HCT116 (cell line): Measurements from ENCODE around the gene ZFP1. TPM values are rescaled to one million over a fixed set of nuclear protein-coding genes. Genes with fewer than 3 reads are reported as not detected.

ENCODE experiments used
- ATAC-seq: fragments of 200-7000 bp; cut with Tn5 transposase; 2 replicates; pipeline ENCODE4 v1.9.1; 2020; ENCODE audit warnings: mild to moderate bottlenecking, moderate library complexity
- BruUV-seq: library from RNA; stranded (reverse); fragments of 400-500 nt; replicated peaks from 2 replicates; lab custom pipeline; 2021; lab: Mats Ljungman, UMichigan
- CTCF ChIA-PET: fragments of 300-600 bp; sonication (Branson Sonifier 250); formaldehyde crosslinking; loops from one replicate; lab custom pipeline; 2021; ENCODE audit warnings: antibody characterized with exemption; lab: Charles Lee
- POLR2A ChIA-PET: fragments of 300-600, 350-600 bp; sonication (Branson Sonifier 250); formaldehyde crosslinking; loops from one replicate; lab custom pipeline; 2021; ENCODE audit warnings: antibody characterized with exemption; lab: Charles Lee
- RAD21 ChIA-PET, 2 experiments: fragments of 300-600 bp; sonication (Branson Sonifier 250); formaldehyde crosslinking; loops; one replicate each; lab custom pipeline; 2023; ENCODE audit warnings: low total read pairs in 2 of 2; ENCODE audit not compliant: uncharacterized antibody in 2 of 2, unreplicated experiment in 2 of 2, low non-redundant PET in 1 of 2; lab: Charles Lee
- DNase-seq: peaks from one replicate; pipeline ENCODE4 v3.0.0-alpha.2; 2010; ENCODE audit warnings: low read depth, low spot score
- H2AFZ ChIP-seq: fragments of 200-600 bp; shearing (Covaris generic), sonication (generic); 2 replicates; pipeline ENCODE4 v1.6.1; 2017; ENCODE audit warnings: low read depth, mixed run types, mixed read lengths, antibody characterized with exemption, low read length; ENCODE audit not compliant: poor library complexity, severe bottlenecking
- H3K27ac ChIP-seq: 2 replicates; pipeline ENCODE4 v1.5.1; 2012; ENCODE audit warnings: low read depth, low read length
- H3K27me3 ChIP-seq: fragments of 200-600 bp; sonication (generic); 2 replicates; pipeline ENCODE4 v1.6.1; 2016; ENCODE audit warnings: mixed run types, low read length, mixed read lengths; ENCODE audit not compliant: insufficient read depth
- H3K36me3 ChIP-seq, 2 experiments: fragments of 200-500 bp in 1 of 2; fragments of 200-600 bp in 1 of 2; sonication (Bioruptor generic) in 1 of 2; sonication (generic) in 1 of 2; 2 replicates each; pipeline versions ENCODE4 v1.5.1 to v1.6.1; 2014 to 2016; ENCODE audit warnings: low read length in 2 of 2, inconsistent platforms in 1 of 2, mixed read lengths in 1 of 2, mixed run types in 1 of 2; ENCODE audit not compliant: insufficient read depth in 2 of 2, control insufficient read depth in 1 of 2
- H3K4me1 ChIP-seq, 2 experiments: fragments of 200-600 bp in 1 of 2; sonication (generic) in 1 of 2; 2 replicates each; pipeline versions ENCODE4 v1.5.1 to v1.6.1; 2012 to 2017; ENCODE audit warnings: low read length in 2 of 2, inconsistent platforms in 1 of 2, mild to moderate bottlenecking in 1 of 2, mixed read lengths in 1 of 2, mixed run types in 1 of 2, moderate library complexity in 1 of 2; ENCODE audit not compliant: insufficient read depth in 2 of 2, control insufficient read depth in 1 of 2
- H3K4me2 ChIP-seq: fragments of 200-600 bp; sonication (generic); 2 replicates; pipeline ENCODE4 v1.6.1; 2017; ENCODE audit warnings: mixed run types, low read length, mixed read lengths
- H3K4me3 ChIP-seq, 2 experiments: fragments of 200-600 bp in 1 of 2; sonication (generic) in 1 of 2; replicated peaks in 1 of 2; 2 replicates each; pipeline ENCODE4 v1.5.1; 2011 to 2016; ENCODE audit warnings: low read length in 2 of 2, control low read depth in 1 of 2, low read depth in 1 of 2, mild to moderate bottlenecking in 1 of 2, mixed read lengths in 1 of 2, mixed run types in 1 of 2
- H3K79me2 ChIP-seq: fragments of 200-600 bp; sonication (generic); 2 replicates; pipeline ENCODE4 v1.6.1; 2017; ENCODE audit warnings: mild to moderate bottlenecking, mixed run types, low read length, moderate library complexity, mixed read lengths; ENCODE audit not compliant: insufficient read depth
- H3K9ac ChIP-seq: fragments of 200-600 bp; sonication (generic); 2 replicates; pipeline ENCODE4 v1.6.1; 2016; ENCODE audit warnings: low read length, mixed read lengths
- H3K9me2 ChIP-seq: fragments of 200-600 bp; sonication (generic), shearing (Covaris generic); 2 replicates; pipeline ENCODE4 v1.6.1; 2017; ENCODE audit warnings: mixed run types, mild to moderate bottlenecking, moderate library complexity; ENCODE audit not compliant: insufficient read depth
- H3K9me3 ChIP-seq, 2 experiments: fragments of 200-500 bp in 1 of 2; fragments of 200-600 bp in 1 of 2; sonication (Bioruptor generic) in 1 of 2; sonication (generic) in 1 of 2; 2 replicates each; pipeline ENCODE4 v1.6.1; 2014 to 2017; ENCODE audit warnings: low read length in 2 of 2, mixed read lengths in 2 of 2, inconsistent platforms in 1 of 2, low read depth in 1 of 2, mild to moderate bottlenecking in 1 of 2, mixed run types in 1 of 2, moderate library complexity in 1 of 2; ENCODE audit not compliant: control insufficient read depth in 1 of 2, insufficient read depth in 1 of 2
- H4K20me1 ChIP-seq: fragments of 200-600 bp; sonication (generic), shearing (Covaris generic); 2 replicates; pipeline ENCODE4 v1.6.1; 2017; ENCODE audit warnings: mixed run types, mild to moderate bottlenecking, moderate library complexity; ENCODE audit not compliant: insufficient read depth
- CEBPB ChIP-seq: IDR thresholded peaks from 2 replicates; pipeline ENCODE4 v1.6.1; 2012; ENCODE audit warnings: low read depth
- CTCF ChIP-seq, 3 experiments: fragments of 200-600 bp in 1 of 3; sonication (generic) in 1 of 3; IDR thresholded peaks in 2 of 3; conservative IDR thresholded peaks in 1 of 3; 2 replicates each; pipeline ENCODE4 v1.5.1; 2012 to 2017; ENCODE audit warnings: low read depth in 2 of 3, low read length in 2 of 3, antibody characterized with exemption in 1 of 3, borderline replicate concordance in 1 of 3, control low read depth in 1 of 3, mild to moderate bottlenecking in 1 of 3, mixed read lengths in 1 of 3, mixed run types in 1 of 3, moderate library complexity in 1 of 3; ENCODE audit not compliant: insufficient read depth in 1 of 3
- EGR1 ChIP-seq: IDR thresholded peaks from 2 replicates; pipeline ENCODE4 v1.6.1; 2012; ENCODE audit warnings: low read depth
- ELF1 ChIP-seq: IDR thresholded peaks from 2 replicates; pipeline ENCODE4 v1.6.1; 2012; ENCODE audit warnings: low read depth, borderline replicate concordance
- EZH2 ChIP-seq: fragments of 200-600 bp; sonication (generic); IDR thresholded peaks from 2 replicates; pipeline ENCODE4 v1.6.1; 2017; ENCODE audit warnings: antibody characterized with exemption, mixed run types
- FOSL1 ChIP-seq: IDR thresholded peaks from 2 replicates; pipeline ENCODE4 v1.6.1; 2012; ENCODE audit warnings: low read depth
- MAX ChIP-seq: IDR thresholded peaks from 2 replicates; pipeline ENCODE4 v1.6.1; 2012
- POLR2AphosphoS5 ChIP-seq: IDR thresholded peaks from 2 replicates; pipeline ENCODE4 v1.6.1; 2011; ENCODE audit warnings: mild to moderate bottlenecking, low read depth, low read length, moderate library complexity
- RAD21 ChIP-seq: IDR thresholded peaks from 2 replicates; pipeline ENCODE4 v1.6.1; 2012; ENCODE audit warnings: low read depth, mild to moderate bottlenecking
- REST ChIP-seq: IDR thresholded peaks from 2 replicates; pipeline ENCODE4 v1.6.1; 2012; ENCODE audit warnings: low read depth
- SIN3A ChIP-seq: IDR thresholded peaks from 2 replicates; pipeline ENCODE4 v1.6.1; 2012; ENCODE audit warnings: low read depth
- SRF ChIP-seq: IDR thresholded peaks from 2 replicates; pipeline ENCODE4 v1.6.1; 2012; ENCODE audit warnings: low read depth
- YY1 ChIP-seq: IDR thresholded peaks from 2 replicates; pipeline ENCODE4 v1.6.1; 2011; ENCODE audit warnings: low read length, low read depth, moderate library complexity, mild to moderate bottlenecking; ENCODE audit not compliant: insufficient replicate concordance; ENCODE audit errors: extremely low read depth
- ZFX ChIP-seq: fragments of 450-650 bp; IDR thresholded peaks from 2 replicates; pipeline ENCODE4 v1.6.1; 2017
- ZNF274 ChIP-seq: fragments of 200-500 bp; sonication (Bioruptor generic); IDR thresholded peaks from 2 replicates; pipeline ENCODE4 v1.6.1; 2014; ENCODE audit warnings: mild to moderate bottlenecking, low read depth, low read length, inconsistent platforms
- intact Hi-C: fragments of 100-400 bp; cut with micrococcal nuclease; formaldehyde crosslinking; loops from 2 replicates; pipeline ENCODE4 v1.10.0; 2022
- total RNA-seq: library from RNA; stranded (reverse); gene quantifications from one replicate; pipeline ENCODE4 v1.2.1, GENCODE V29; 2021; ENCODE audit not compliant: unreplicated experiment

ZFP1 gene
- total RNA-seq, 1 experiment from 2014 or later: 12.8 TPM

GRCh38 chr16:75102595-75102994 lies 45.7 kb upstream of the ZFP1 start:
- Histone ChIP-seq H2AFZ (no peak overlapping the region), H3K4me1 (peaks cover 17 to 29% of the 10 kb centered on the region in 2 experiments), H3K36me3 (peaks cover 0 to 5% of the 10 kb centered on the region in 2 experiments; a peak in 1 of 4 replicates), H3K9ac (no peak overlapping the region), H3K79me2 (peaks cover 3% of the 10 kb centered on the region; the same call in 1 of the 2 replicates), H4K20me1 (no peaks in the 10 kb centered on the region), H3K27me3 (no peaks in the 10 kb centered on the region), H3K9me3 (no peaks in the 10 kb centered on the region), H3K27ac (no peak overlapping the region), H3K9me2 (no peaks in the 10 kb centered on the region), H3K4me2 (no peak overlapping the region), H3K4me3 (no peak overlapping the region)
- BruUV-seq: no TSS peak
- intact Hi-C loops: no loop called here
- ChIA-PET POLR2A (no interaction called here), CTCF (no interaction called here), RAD21 (no interaction called here)
- ATAC-seq (no peak), DNase-seq (no peak)
- TF ChIP-seq EZH2 (no peak), SIN3A (no peak), CEBPB (no peak), RAD21 (no peak), ZNF274 (no peak)

GRCh38 chr16:75103994-75104393 lies 44.3 kb upstream of the ZFP1 start:
- no TSS peak for BruUV-seq
- Histone ChIP-seq H3K9me3 (no peaks in the 10 kb centered on the region), H3K27me3 (no peaks in the 10 kb centered on the region), H3K36me3 (peaks cover 0 to 5% of the 10 kb centered on the region in 2 experiments; a peak in 1 of 4 replicates), H3K4me1 (peaks cover 26 to 35% of the 10 kb centered on the region in 2 experiments), H3K27ac (no peak overlapping the region), H3K9ac (no peak overlapping the region), H4K20me1 (no peaks in the 10 kb centered on the region), H3K79me2 (no peaks in the 10 kb centered on the region; the same call in 1 of the 2 replicates), H3K9me2 (no peaks in the 10 kb centered on the region), H2AFZ (no peak overlapping the region), H3K4me2 (no peak overlapping the region), H3K4me3 (no peak overlapping the region)
- POLR2A ChIA-PET: no interaction called here
- ATAC-seq: no peak
- DNase-seq: no peak
- RAD21 ChIA-PET: interaction anchor here in 1 of 2 experiments (0.7 kb wide), 1 partner anchor 107 kb away, joined by 3 read pairs; no protein-coding TSS in a partner anchor
- CTCF ChIA-PET: no interaction called here
- intact Hi-C loops: no loop called here
- TF ChIP-seq ELF1 (no peak), SRF (no peak), YY1 (no peak), MAX (no peak), ZFX (no peak), POLR2AphosphoS5 (no peak), EGR1 (no peak), RAD21 (no peak), FOSL1 (no peak), REST (no peak), ZNF274 (no peak), CTCF (IDR thresholded peaks at IDR 0.05 in 2 of 3, conservative IDR thresholded peaks at IDR 0.05 in 1 of 3; ENCODE audit: borderline replicate concordance in 1 of 3, insufficient read depth in 1 of 3, low read depth in 2 of 3, low read length in 2 of 3) (no peak)
